ENCODE measurements around the gene NXN. TPM values are rescaled to one million over a fixed set of nuclear protein-coding genes. Genes with fewer than 3 reads are reported as not detected.
"Not testable (repeated sequence)": the region's sequence is repeated elsewhere in the genome, so short reads cannot be mapped to it uniquely, and the experiment has no call there.

NXN gene
- total RNA-seq, 1 donor from 2014 or later: 67.3 TPM

DNA sequence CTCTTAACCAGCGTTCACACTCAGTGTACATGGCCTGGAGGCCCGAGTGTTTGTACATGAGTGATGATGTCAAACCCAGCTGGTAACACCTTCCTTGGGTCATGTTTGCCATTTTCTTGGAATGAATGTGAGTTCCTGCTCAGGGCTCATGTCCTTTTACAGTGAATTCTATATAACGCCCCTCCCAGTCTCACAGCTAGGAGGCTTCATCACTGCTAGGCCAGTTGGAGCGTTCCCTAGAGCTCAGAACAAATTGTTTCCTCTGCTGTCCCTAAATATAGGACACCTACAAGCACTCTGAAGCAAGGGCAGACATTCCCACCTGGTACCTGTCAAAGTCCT is 22.8 kb upstream of the NXN start:
- H3K9me3 ChIP-seq: no peaks in the 10 kb centered on the region
- H3K36me3 ChIP-seq: peaks cover 11 to 41% of the 10 kb centered on the region in 2 donors
- peak overlapping the region; percentile 84 to 89 for H3K27ac ChIP-seq
- TF ChIP-seq, protein P1, sequence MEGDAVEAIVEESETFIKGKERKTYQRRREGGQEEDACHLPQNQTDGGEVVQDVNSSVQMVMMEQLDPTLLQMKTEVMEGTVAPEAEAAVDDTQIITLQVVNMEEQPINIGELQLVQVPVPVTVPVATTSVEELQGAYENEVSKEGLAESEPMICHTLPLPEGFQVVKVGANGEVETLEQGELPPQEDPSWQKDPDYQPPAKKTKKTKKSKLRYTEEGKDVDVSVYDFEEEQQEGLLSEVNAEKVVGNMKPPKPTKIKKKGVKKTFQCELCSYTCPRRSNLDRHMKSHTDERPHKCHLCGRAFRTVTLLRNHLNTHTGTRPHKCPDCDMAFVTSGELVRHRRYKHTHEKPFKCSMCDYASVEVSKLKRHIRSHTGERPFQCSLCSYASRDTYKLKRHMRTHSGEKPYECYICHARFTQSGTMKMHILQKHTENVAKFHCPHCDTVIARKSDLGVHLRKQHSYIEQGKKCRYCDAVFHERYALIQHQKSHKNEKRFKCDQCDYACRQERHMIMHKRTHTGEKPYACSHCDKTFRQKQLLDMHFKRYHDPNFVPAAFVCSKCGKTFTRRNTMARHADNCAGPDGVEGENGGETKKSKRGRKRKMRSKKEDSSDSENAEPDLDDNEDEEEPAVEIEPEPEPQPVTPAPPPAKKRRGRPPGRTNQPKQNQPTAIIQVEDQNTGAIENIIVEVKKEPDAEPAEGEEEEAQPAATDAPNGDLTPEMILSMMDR (IDR thresholded peaks at IDR 0.05): peak in 1 of 3 experiments; percentile 13
- DNase-seq (ENCODE audit: low spot score in 2 of 2): peak in 1 of 2 donors; percentile 66
- H3K4me1 ChIP-seq: peaks cover 53 to 76% of the 10 kb centered on the region in 2 donors
- no peaks in the 10 kb centered on the region for H3K27me3 ChIP-seq
- H3K4me3 ChIP-seq: no peak overlapping the region
- intact Hi-C loops (cut with DNase I): loop anchor here (2.0 kb wide), 1 partner anchor 28 kb away; no protein-coding TSS in a partner anchor

- Histone ChIP-seq H3K36me3 (peaks cover 11 to 37% of the 10 kb centered on the region in 2 donors), H3K4me3 (no peak overlapping the region), H3K27me3 (no peaks in the 10 kb centered on the region), H3K4me1 (peaks cover 49 to 72% of the 10 kb centered on the region in 2 donors), H3K27ac (peak overlapping the region; percentile 84 to 89), H3K9me3 (no peaks in the 10 kb centered on the region)
- TF ChIP-seq, protein P1 (IDR thresholded peaks at IDR 0.05): peak in 1 of 3 experiments; percentile 7
- intact Hi-C loops (cut with DNase I): loop anchor here (2.0 kb wide), 2 partner anchors 29 to 45 kb away; no protein-coding TSS in a partner anchor
- DNase-seq (ENCODE audit: low spot score in 2 of 2): peak in 1 of 2 donors; percentile 82
Observed at GRCh38 chr17:1001640-1002411, 22.2 kb upstream of the NXN start.

GRCh38 chr17:1000597-1001461 is 21.3 kb upstream of the NXN start:
- Histone ChIP-seq H3K27me3 (no peaks in the 10 kb centered on the region), H3K9me3 (no peaks in the 10 kb centered on the region), H3K27ac (peak overlapping the region; percentile 84 to 89), H3K4me3 (no peak overlapping the region), H3K4me1 (peaks cover 41 to 68% of the 10 kb centered on the region in 2 donors), H3K36me3 (peaks cover 11 to 37% of the 10 kb centered on the region in 2 donors)
- intact Hi-C loops (cut with DNase I): loop anchor here (2.0 kb wide), 1 partner anchor 46 kb away; no protein-coding TSS in a partner anchor
- DNase-seq (ENCODE audit: low spot score in 2 of 2): peak in 1 of 2 donors; percentile 70
- TF ChIP-seq, protein P1 (IDR thresholded peaks at IDR 0.05): no peak

- Histone ChIP-seq H3K36me3 (peaks cover 7 to 23% of the 10 kb centered on the region in 2 donors), H3K27ac (no peak overlapping the region), H3K4me1 (peaks cover 28 to 42% of the 10 kb centered on the region in 2 donors), H3K27me3 (no peaks in the 10 kb centered on the region), H3K4me3 (peak overlapping the region; percentile 83 to 86), H3K9me3 (no peaks in the 10 kb centered on the region)
- DNase-seq (ENCODE audit: low spot score in 2 of 2): no peak
- intact Hi-C loops (cut with DNase I): loop anchor here (5.0 kb wide), 1 partner anchor 206 kb away; no protein-coding TSS in a partner anchor
- TF ChIP-seq, protein P1 (IDR thresholded peaks at IDR 0.05): no peak
Observed at GRCh38 chr17:998111-998510, 18.5 kb upstream of the NXN start.

DNA sequence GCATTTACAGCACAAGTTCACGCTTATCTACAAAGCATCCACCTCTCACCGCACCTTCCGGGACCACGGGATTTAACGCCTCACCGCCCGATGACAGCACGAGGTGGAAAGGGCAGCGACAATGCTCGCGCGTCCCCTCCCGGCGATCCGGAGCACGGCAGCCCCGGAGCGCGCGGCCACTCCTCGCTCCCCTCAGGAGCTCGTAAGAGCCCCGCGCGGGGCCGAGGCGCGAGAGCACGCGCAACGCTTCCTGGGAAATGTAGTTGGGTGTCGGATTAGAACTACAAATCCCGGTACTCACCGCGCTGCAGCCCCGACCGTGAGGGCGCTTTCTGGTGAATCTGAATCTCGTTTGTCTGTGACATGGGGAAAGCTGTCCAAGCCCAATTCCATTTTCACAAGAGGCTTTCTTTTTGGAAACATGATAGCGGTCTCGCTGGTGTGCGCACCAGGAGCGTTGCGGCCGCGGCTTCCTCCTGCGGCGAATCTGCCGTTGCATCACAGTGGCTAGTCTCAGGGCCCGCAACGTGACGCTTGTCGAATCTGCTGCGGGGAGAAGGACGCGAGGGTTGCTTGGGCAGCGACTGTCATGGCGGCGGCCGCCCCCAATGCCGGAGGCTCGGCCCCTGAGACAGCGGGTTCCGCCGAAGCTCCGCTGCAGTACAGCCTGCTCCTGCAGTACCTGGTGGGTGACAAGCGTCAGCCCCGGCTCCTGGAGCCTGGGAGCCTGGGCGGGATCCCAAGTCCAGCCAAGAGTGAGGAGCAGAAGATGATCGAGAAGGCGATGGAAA is 17.2 kb upstream of the NXN start, which contains the start of gene TIMM22:
TIMM22 (plus strand) TSS at position 576 of the 791 bp plus-strand sequence; CDS start at position 590, 14 bp downstream.
- TF ChIP-seq, protein P1 (IDR thresholded peaks at IDR 0.05): peak; percentile 94 to 98 (median 98)
- intact Hi-C loops (cut with DNase I): loop anchor here (5.0 kb wide), 1 partner anchor 204 kb away; no protein-coding TSS in a partner anchor
- Histone ChIP-seq H3K27ac (peak within 1 kb of the TSS; percentile 68 to 79), H3K9me3 (no peaks in the 10 kb centered on the region), H3K4me1 (peaks cover 19 to 30% of the 10 kb centered on the region in 2 donors), H3K36me3 (peaks cover 7 to 16% of the 10 kb centered on the region in 2 donors), H3K27me3 (no peaks in the 10 kb centered on the region), H3K4me3 (peak within 1 kb of the TSS; percentile 83 to 86)
- DNase-seq (ENCODE audit: low spot score in 2 of 2): peak; percentile 73 to 95

GRCh38 chr17:995324-995723 is 15.7 kb upstream of the NXN start:
- not testable (repeated sequence) for H3K27ac ChIP-seq; H3K9me3 ChIP-seq; H3K36me3 ChIP-seq; H3K4me3 ChIP-seq; DNase-seq (ENCODE audit: low spot score in 2 of 2); H3K27me3 ChIP-seq
- intact Hi-C loops (cut with DNase I): loop anchor here (5.0 kb wide), 1 partner anchor 203 kb away; no protein-coding TSS in a partner anchor
- peaks cover 8 to 16% of the 10 kb centered on the region in 2 donors for H3K4me1 ChIP-seq

All from ascending aorta (tissue), 2 donors.